A375 (cell line): ENCODE results near the gene PON1. TPM values are rescaled to one million over a fixed set of nuclear protein-coding genes. Genes with fewer than 3 reads are reported as not detected.

Source experiments
- small RNA-seq: library from RNA; depleted of rRNA; stranded (forward); fragments of <200 nt; gene quantifications from one replicate; pipeline ENCODE3, GENCODE V24; 2014
- total RNA-seq: library from RNA; depleted of rRNA; stranded (reverse); fragments of >200 nt; shearing (Covaris generic); gene quantifications from 2 replicates; pipeline ENCODE4 v1.2.3, GENCODE V29; 2014; rRNA removed

PON1 gene
- not detected in 2 replicates for total RNA-seq

GRCh38 chr7:95324431-95324830, at the start of gene PON1:
PON1 (minus strand) TSS chr7:95324532; CDS start chr7:95324475, 57 bp downstream.

Small RNA genes within 50 kb of the gene (small RNA-seq; reads per million reads assigned to genes)
- not detected for gene AC004022.2

Other genes with a start within 250 kb of the PON1 start
- gene PON3, start 71.8 kb upstream of the PON1 start, total RNA-seq, result not detected in 2 replicates
- 41.9 and 51.7 TPM in 2 replicates for gene PON2, start 110.5 kb upstream of the PON1 start, total RNA-seq
- not detected in 2 replicates for gene ASB4, start 161.4 kb upstream of the PON1 start, total RNA-seq